DMS 273 (cell line): ENCODE data around the gene KCNH2.

Source experiments
- DNase-seq: peaks from one replicate; lab custom pipeline; 2025; ENCODE audit not compliant: unreplicated experiment; lab: John Stamatoyannopoulos, UW

KCNH2 gene

DNA sequence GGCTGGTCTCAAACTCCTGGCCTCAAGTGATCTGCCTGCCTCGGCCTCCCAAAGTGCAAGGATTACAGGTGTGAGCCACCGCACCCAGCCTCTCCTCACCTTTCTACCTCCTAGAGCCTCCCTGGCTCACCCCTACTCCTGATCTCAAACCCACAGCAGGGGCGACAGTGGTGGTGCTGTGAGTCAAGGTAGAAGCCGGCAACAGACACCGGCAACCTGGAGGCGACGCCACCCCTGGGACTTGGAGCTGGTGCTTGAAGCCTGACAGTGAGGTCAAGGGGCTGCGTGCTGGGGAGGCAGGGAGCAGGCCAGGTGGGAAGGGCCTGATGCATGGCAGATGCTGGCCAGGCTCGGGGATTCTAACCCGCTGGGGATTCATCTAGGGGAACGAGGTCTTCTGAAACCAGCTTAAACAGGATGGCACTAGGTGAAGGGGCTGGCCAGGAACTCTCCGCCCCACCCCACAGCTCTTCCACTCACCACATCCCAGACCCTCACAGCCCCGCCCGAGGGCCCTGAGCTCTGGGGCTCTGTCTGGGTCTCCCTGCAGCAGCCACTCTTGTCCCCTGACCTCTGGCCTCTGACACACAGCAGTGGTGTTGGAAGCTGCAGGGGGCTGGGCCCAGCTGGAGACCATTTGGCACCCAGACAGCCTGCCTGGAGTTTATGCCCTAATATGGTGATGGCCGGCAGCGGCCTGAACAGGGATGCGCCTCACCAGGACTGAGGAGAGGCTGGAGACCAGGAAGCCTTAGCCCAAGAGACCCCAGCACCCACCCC, 16.4 kb downstream of the KCNH2 start:
- no peak for DNase-seq

DNA sequence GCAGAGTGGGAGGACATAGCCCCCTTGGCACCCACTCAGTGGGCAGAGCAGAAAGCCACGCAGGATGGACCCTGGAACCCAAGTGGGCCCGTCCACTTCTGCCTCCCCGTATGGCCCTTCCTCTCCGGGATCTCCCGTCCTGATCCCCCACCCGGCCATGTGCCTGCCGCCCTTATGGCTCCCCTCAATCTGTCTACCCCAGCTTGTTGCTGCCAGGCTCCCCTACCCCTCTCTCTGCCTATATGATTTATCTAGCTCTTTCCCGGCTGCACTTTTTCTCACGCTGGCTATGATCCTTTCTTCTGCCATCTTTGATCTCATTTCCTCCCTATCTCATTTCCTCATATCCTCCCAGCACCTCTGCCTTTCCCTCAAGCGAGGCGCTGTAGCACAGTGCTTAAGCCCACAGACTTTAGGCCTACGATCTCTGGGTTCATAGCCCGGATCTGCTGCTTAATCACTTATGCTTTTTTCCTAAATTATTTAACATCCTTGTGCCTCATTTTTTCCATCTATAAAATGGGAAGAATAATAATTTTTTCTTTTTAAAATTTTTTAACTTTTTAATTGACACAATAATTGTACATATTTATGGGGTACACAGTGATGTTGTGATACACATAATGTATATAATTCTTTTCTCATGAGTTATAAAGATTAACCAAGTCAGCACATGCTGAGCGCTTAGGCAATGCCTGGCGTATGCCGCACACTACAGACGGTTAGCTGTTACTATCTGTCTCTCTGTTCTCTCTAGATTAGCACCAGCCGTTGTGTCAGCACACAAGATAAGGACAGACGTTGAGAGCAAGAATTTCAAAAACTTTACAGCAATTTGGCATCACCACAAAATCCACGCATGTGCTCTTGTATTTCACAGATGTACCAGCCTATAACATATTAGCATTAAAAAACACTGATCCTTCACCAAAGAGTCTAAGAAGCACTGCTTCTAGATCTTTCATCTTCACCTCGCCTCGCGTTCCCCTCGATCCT, 18.1 kb downstream of the KCNH2 start:
- DNase-seq: no peak

GRCh38 chr7:150959081-150959480, 19.0 kb downstream of the KCNH2 start:
- DNase-seq: no peak

DNA sequence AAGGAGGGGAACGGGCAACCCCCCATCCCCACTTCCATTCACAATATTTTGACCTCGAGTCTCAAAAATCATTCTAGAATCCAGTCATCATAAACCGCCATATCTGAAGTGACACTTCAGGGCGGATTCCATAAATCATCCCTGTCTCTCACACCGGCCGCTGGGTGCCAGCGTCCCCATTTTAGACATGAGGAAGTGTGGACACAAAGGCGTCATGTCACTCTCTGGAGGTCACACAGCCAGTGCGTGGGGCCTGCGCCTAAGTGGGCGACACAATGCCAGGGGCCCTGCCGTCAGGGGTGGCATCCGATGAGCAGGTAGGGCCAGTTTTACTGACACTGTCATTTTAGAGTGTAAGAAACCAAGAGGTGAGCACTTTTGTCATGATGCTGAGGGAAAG, 19.5 kb downstream of the KCNH2 start:
- DNase-seq: no peak

DNA sequence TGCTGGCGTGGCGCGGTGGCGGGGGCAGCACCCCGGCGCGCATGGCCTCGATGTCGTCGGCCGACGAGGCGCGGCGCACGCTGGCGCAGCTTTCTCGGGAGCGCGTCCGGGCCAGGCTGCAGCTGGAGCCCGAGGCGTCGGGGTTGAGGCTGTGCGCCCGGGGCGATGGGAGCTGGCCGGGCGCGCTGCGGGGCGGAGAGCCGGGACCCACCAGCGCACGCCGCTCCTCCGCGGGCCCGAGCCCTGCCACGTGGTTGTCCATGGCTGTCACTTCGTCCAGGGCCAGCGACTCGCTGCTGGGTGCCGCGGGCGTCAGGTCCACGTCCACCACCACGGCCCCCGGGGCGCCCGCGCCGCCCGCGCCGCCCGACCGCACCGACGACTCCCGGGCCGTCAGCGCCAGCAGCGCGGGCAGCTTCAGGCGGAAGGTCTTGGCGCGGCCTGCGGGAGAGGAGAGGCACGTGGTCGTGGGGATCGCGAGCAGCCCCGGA, 20.0 kb downstream of the KCNH2 start:
- no peak for DNase-seq

- no peak for DNase-seq
Observed at GRCh38 chr7:150957133-150958020, 20.7 kb downstream of the KCNH2 start.

- DNase-seq: no peak
Observed at GRCh38 chr7:150956395-150957132, 21.6 kb downstream of the KCNH2 start.

DNA sequence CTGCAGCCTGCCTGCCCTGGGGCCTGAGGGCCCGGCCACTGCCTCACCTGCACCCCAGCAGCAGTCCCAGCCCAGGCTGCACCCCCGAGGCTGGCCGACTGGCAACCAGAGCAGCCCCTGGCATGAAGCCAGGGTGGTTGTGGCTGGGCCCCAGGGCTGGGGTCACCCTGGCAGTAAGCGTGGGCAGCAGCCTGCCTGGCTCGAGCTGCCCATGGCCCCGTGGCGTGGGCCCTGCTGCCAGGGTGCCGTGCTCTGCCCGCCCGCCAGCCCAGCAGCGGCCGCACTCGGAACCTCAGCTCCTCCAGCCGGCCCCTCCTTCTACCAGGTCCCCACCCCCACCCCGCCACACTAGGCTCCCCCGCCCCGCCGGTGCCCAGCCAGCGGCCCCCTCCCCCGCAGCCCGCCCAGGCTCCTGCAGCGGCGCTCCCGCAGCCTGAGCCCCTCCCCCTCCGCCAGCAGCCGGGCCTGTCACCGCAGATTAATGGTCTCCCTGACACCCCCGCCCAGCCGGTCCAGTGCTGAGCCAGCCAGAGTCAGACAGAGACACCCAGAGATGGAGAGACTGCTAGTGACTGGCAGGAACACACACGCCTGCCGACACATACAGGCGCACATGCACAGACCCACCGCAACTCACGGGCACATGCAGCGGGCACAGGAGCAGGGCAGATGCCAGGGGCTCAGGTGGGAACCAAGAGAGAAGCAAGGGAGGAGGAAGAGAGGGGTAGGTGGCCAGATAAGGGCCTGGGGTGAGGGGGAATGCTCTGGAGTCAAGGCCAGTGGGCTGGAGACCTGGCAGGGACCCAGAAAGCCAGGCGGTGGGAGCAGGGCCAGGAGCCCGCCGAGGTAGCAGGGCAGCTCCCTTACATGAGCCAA, 22.4 kb downstream of the KCNH2 start:
- peak; percentile 98 for DNase-seq

DNA sequence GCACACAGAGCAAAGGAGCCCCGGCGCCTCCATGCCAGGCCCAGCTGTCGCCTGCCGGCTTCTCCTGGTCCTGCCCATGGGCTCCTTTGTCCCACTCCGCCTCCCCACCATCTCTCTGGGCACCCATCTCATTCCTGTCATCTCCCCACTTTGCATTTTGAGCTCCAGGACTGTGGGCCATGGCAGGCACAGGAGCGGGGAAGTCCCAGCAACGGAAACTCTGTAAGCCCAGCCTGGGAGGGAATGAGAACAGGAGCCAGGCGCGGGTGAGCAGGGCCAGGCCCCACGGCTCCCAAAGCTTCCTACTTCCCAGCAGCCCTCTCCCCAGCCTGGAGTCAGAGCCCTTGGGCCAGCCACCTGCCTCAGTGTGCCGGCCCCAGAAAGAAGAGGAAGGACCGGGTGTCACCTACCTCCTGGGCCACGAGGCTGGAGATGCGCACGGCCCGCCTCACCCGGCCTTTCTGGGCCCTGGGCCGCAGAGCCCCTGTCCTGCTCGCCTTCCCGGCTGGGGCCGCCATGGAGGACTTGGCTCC, 23.1 kb downstream of the KCNH2 start:
- DNase-seq: peak; percentile 79

- peak; percentile 66 for DNase-seq
Observed at GRCh38 chr7:150954201-150954985, 23.7 kb downstream of the KCNH2 start.

DNA sequence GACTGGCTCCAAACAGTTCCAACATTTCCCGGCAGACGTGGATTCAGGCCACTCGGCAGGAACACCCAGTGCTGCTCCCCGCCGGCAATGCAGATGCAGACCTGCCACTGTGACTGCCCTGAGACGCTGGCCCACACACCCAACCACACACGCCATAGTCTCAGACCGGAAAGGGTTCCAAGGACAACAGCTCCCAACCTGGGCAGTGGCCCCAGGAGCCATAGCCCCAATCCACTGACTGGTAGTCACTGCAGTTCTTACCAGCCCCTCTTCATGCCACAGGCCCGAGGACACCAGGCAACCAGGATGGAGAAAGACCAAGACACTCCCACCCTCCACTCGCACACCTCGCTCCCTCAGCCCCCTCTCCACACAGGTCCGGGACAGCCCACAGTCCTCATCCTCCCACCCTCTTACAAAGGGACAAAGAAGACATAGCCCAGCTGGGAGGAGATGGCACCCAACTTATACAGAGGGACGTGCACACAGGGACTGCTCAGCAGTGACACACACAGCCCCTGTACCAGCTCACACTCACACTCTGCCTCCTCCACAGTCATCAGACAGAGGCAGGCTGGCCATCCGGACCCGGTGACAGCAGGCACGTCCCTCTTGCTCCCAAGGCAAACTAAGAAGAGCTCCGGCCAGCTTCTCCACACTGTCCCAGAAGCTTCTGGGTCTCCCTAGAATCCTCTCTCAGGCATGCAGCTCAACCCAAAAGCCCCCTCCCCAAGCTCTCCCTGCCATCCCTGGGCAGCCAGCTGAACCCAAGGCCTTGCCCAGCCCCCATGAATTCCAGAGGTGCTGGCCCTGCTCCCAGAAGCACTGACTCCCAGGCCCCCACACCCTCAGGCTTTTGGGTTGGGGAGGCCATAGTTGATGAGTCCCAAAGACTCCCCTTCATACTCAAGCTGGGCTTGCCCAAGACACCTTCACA, 24.8 kb downstream of the KCNH2 start:
- no peak for DNase-seq

DNA sequence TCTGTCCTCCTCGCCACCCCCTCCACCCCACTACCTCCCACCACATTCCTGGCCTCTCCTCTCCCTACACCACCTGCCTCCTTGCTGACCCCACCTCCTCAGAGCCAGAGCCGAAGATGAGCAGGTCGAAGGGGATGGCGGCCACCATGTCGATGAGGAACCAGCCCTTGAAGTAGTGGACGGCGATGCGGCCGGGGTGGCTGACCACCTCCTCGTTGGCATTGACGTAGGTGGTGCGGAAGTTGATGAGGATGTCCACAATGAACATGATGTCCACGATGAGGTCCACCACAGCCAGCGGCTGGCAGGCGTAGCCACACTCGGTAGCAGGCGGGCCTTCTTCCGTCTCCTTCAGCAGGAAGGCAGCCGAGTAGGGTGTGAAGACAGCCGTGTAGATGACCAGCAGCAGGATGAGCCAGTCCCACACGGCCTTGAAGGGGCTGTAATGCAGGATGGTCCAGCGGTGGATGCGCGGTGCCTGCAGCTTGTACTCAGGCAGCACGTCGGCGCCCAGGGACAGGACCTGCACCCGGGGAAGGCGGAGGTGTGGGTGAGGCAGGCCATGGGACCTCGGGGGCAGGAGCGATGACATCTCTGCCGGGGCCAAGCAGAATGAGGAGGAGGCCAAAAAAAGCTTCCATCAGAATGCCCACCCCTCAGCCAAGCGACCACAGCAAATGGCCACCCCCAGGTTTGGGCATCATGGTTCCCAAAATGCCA, 25.6 kb downstream of the KCNH2 start:
- DNase-seq: no peak

DNA sequence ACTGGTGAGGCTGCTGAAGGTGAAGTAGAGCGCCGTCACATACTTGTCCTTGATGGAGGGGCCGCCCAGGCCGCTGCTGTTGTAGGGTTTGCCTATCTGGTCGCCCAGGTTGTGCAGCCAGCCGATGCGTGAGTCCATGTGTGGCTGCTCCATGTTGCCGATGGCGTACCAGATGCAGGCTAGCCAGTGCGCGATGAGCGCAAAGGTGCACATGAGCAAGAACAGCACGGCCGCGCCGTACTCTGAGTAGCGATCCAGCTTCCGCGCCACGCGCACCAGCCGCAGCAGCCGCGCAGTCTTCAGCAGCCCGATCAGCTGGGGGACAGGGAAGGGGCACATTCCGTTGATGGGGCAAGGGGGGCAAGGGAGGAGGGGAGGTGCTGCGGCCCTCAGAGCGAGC, 26.6 kb downstream of the KCNH2 start:
- DNase-seq: no peak

DNA sequence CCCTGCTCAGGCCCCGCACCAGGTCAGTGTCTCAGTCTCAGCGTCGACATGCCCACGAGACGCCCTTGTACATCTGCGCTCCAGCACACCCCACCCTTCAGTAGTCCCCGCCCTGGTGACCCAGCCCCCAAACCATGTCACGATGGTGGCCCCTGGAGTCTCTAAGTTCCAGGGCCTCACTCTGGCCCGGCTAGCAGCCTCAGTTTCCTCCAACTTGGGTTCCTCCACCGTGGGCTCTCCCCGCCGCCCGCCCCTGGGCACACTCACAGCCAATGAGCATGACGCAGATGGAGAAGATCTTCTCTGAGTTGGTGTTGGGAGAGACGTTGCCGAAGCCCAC, 27.0 kb downstream of the KCNH2 start:
- no peak for DNase-seq

- DNase-seq: no peak
Observed at GRCh38 chr7:150950496-150951180, 27.5 kb downstream of the KCNH2 start.

DNA sequence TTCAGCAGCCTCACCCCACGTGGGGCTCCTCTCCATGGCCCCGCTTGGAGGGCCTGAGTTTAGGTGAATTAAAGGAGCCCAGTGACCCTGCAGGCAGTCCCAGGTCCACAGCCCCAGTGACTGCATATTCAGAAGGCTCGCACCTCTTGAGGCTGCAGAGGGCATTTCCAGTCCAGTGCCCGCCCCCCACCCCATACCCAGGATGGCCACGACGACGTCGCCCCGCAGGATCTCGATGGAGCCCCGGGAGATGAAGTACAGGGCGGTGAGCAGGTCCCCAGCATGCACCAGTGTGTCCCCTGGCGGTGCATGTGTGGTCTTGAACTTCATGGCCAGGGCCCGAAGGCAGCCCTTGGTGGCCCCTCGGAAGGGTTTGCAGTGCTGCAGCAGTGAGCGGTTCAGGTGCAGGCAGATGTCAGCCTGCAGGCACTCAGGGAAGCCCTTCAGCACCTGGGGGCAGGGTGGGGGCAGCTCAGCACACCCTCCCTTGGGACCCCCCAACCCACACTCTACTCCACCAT, 28.1 kb downstream of the KCNH2 start:
- no peak for DNase-seq
